ENCODE data around the gene RRN3.
"Not testable (repeated sequence)": the region's sequence is repeated elsewhere in the genome, so short reads cannot be mapped to it uniquely, and the experiment has no call there.

GRCh38 chr16:15142107-15142890 lies 48.2 kb upstream of the RRN3 start:
- TF ChIP-seq CTCF, EP300 (IDR thresholded peaks at IDR 0.05): not testable (repeated sequence)
